ENCODE results near the gene SEC31B.

The SEC31B gene, protein sequence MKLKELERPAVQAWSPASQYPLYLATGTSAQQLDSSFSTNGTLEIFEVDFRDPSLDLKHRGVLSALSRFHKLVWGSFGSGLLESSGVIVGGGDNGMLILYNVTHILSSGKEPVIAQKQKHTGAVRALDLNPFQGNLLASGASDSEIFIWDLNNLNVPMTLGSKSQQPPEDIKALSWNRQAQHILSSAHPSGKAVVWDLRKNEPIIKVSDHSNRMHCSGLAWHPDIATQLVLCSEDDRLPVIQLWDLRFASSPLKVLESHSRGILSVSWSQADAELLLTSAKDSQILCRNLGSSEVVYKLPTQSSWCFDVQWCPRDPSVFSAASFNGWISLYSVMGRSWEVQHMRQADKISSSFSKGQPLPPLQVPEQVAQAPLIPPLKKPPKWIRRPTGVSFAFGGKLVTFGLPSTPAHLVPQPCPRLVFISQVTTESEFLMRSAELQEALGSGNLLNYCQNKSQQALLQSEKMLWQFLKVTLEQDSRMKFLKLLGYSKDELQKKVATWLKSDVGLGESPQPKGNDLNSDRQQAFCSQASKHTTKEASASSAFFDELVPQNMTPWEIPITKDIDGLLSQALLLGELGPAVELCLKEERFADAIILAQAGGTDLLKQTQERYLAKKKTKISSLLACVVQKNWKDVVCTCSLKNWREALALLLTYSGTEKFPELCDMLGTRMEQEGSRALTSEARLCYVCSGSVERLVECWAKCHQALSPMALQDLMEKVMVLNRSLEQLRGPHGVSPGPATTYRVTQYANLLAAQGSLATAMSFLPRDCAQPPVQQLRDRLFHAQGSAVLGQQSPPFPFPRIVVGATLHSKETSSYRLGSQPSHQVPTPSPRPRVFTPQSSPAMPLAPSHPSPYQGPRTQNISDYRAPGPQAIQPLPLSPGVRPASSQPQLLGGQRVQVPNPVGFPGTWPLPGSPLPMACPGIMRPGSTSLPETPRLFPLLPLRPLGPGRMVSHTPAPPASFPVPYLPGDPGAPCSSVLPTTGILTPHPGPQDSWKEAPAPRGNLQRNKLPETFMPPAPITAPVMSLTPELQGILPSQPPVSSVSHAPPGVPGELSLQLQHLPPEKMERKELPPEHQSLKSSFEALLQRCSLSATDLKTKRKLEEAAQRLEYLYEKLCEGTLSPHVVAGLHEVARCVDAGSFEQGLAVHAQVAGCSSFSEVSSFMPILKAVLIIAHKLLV

DNA sequence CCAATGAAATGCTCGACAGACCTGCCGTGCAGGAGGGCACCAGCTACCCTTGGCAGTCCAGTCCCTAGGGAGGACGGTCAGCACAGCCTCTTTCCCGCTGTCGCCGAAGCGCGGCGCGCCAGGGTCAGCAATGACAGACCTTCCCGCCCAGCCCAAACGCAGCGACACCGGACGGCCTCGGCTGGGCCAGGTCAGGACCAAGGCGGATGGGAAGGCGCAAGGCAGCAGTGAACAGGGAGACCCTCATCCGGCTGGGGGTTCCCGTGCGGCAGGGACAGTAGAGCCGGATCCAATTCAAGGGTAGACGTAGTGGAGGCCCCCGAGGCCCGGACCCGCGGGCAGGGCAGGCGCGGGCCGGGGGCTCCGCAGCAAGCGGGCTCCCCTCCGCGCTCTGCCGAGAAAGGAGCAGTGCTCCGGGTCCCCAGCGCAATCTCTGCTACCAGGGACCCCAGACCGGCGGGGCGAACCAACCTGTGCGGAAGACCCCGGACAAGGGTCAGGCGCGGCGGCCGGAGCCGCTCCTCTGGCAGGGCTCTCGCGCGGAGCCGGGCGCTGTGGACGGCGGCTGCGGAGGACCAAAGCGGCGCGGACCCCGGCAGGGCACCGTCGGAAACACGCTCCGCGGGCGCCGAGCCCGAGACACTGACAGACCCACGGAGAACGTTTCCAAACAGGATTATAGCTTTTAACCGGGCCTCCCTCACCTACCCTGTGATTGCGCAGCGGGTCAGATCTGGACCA, at the start of gene SEC31B:
SEC31B (minus strand) TSS at position 551 of the 741 bp plus-strand sequence. CDS start 2,909 bp downstream, outside the sequence.
- no peak for DNase-seq

DNA sequence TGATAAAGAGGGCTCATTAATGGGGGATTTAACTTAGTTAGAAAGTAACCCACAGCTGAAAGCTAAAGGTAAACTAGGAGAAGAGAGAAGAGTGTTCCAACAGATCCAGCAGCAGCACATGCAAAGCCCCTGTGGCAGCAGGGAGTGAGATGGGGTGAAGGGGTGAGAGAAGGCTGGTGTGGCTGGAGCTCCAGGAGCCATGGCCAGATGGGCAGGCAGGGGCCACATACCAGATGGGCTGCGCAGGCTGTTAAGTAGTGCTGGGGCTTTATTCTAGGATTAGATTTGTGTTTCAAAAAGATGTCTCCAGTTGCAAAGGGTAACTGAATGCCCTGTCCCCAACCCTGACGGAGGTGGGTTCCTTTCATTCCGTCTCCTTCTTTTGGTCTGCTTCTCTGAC, 49.3 kb upstream of the SEC31B start:
- DNase-seq = no peak

DNA sequence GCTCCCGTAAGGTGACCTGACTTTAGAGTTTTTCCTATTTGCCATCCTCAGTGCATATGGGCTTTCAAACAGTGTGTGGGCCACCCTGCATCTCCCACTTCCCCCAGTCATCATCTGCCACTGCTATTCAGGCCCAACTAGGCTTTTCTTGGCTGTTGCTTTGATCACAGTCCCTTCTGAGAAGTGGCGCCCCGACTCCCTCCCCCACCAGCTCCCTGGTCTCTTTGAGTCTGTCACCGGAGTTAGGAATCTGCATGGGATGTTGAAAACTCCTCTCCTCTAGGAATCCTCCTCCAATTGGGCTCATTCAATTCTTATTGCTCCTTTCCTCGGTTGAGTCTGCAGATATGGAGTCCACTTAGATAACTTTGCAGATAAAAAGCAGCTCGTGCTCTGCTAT, 48.2 kb upstream of the SEC31B start:
- no peak for DNase-seq

DNA sequence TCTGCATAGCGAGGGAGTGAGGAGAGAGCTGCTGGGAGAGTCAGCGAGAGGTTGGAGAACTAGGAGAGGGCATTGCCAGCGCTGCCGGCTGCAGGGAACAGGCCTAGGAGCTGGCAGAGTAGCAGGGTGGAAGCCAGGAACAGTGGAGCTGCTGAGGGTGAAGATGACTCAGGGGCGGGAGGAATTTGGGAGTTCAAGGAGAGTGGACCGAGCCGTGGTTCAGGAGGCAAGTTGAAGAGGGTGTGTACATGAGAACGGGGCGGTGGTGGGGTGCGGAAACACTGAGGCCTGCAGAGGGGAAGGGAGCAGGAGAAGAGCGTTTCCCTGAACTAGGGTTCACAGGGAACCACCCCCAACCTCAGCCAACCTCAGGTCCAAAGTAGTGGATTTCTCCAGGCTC, 47.6 kb upstream of the SEC31B start:
- DNase-seq = no peak

DNA sequence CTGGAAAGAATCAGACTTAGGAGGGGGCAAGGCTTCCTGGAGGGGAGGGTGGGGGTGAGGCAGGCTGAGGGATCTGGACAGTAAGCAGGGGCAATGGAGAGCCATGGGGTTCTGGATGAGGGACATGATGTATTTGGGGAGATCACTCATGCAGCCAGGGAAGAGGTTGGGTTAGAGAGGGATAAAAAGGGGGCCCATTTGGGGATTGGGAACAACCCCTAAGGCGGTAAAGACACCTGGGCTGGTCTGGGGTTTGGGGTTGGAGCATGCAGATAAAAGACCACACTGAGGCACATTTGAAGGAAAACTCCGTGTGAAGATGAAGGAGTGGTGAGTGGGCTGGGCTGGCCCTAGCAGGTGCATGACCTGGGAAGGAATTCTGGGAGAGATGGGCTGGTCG, 46.9 kb upstream of the SEC31B start:
- no peak for DNase-seq

DNA sequence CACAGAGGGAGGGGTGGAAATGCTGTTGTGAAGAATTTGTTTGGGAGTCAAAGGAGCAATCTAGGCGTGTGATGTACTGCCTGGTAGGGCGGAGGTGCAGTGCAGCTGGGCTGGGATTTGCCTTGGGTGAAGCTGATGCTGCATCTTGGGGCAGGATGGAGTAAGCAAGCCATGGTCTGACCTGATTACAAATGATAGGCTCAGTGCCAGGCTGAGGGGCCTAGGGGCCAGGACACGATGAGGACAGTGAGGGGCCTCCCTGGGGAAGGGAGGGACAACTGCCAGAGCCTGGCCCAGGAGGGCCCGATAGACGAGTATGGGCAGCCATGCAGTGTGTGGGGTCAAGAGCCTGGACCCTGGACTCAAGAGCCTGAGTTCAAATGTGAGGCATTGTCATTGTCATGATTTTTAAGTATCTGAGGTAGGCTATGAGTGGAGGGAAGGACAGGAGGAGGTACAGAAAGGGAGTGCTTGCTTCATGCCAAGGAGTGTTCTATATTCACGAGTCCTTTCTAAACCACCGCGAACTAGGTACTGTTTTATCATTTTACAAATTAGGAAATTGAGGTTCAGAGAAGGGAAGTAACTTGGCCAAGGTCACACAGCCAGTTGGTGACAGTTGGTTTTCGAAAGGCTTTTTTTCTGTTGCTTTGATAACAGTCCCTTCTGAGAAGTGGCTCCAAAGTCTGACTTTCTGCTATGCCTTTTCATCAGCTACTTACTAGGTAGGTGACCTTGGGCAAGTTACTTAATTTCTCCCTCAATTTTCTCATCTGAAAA, 45.7 kb upstream of the SEC31B start:
- no peak for DNase-seq

DNA sequence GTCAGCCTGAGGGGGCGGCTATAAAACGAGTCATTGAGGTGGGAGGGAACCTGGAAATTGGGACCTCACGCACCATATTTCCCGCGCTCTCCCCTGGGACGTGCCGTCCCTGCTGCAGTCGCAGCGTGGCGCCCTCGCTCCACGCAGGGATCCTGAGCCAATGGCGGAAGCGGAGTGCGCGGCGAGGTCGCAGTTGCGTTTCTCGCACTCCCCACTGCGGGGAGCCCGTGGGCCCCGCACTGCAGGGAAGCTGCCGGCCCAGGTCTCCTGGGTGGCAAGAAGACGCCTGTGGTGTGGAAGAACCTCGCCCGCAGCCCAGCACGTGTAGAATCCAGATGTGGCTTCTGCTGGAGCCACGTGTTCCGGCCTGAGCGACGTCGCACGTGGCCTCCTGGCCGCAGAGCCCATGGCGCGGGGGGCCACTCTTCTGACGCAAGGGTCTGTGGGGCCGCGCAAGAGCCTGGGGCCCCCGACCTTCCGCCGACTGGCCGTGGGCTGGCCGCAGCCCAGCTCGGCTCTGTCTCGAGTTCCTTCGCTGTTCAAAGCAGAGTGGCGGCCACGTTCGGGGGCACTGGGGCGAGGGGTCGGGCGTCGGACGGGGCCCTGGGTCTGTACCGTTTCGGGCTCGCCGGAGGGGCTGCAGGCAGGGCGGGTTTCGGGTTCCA, 42.5 kb upstream of the SEC31B start:
- DNase-seq = peak; percentile 74

DNA sequence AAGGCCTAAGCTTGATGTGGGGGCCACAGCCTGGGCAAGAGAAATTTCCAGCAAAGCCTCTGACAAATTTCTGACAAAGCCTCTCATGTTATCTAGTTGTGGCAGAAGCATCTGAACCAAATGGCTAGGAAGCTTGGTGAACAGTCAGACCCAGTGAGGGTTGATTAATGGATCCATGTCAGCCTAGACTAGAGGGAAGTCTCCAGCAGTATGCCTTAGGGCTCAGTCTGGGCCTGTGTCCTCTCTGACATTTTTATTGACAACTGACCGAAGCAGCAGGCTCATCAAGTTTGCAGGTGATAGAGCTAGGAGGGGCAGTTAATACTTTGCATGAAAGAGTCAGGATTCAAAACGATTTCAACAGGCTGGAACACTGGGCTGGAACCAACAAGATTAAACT, 41.3 kb upstream of the SEC31B start:
- DNase-seq = no peak

DNA sequence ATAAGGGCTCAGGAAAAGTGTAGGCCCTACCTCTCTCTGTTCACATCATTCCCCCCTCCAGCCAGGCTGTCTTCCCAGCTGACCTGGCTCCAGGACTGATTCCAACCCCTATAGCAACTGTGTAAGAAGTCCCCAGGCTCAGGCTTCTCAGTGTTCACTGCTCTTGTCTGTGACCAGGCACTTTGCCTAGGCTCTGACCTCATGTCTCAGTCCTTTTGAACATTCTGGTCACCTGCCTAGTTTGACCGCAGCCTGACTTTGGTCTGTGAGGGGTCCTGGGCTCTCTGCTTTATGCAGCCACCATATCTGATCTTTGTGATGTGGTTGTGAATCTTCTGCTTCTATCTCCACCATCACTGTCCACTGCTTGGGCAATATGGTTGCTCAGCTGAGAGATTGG, 40.6 kb upstream of the SEC31B start:
- DNase-seq = no peak

DNA sequence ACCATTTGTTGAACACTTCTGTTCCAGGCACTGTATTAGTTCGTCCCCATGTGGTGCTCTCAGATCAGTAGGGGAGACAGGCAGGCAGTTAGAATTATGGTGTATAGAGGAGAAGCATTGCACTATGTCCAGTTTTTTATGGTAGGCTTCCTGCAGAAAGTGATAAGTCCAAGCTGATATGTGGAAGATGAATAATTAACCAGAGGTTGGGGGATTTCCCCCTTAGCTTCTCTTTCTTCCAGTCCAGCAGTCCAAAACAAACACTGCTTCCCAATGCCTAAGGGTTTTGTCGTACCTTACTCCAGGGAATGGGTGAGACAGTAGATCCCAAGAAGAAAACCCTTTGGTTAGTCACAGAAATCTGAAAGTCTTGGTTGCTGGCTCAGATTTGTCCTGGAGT, 35.2 kb upstream of the SEC31B start:
- no peak for DNase-seq

DNA sequence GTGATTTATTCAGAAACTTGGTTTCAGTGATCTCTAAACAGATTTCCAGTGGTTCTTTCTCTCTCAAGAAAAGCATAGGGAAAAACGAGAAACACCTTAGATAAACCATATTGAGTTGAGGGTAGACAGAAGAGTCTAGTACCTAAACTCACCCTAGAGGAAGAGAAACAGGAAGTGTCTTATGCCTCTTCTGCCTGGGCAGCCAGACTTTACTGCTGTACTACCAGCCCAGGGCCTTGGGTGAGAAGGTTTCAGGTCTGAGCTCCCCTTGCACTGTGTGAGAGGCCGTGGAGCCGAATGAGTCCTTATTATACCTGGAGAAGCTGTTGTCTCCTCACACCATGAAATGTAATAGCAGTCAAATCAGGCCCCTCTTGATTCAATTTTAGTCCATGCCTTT, 34.3 kb upstream of the SEC31B start:
- DNase-seq = no peak

DNA sequence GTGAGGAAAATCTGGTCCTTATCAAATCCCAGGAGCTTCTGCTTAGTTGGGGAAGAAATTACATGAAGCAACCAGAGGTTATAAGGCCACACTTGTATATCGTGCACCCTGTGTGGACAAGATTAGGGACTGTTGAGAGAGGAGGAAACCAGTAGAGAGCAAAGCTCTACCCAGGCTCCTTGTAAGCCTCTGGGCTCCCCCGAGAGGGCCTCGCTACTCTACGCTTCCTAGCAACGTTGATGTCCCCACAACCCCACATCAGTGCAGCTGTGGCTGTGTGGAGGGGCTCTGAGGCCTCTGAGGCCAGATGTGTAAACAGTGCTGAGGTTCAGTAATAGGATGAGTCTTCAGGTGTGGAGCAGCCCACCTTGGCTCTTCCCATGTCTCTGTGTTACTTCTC, 32.1 kb upstream of the SEC31B start:
- no peak for DNase-seq

DNA sequence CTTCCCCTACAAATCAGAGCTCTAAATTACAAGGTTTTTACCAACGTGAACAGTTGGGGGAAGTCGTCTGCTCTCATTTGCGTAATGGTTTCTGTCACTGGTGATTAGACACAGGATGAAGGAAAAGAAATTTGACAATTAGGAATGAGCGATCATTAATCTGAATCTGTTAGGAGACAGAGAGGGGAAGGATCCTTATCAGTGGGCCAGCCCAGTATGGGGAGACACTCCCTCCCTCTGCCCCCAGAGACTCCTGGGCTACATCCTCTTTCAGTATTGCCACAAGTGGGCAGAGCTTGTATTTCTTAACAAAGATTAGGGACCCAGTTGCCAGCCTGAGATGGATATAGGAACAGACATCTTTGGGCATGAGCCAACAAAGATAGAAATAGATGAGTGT, 31.5 kb upstream of the SEC31B start:
- DNase-seq = no peak

DNA sequence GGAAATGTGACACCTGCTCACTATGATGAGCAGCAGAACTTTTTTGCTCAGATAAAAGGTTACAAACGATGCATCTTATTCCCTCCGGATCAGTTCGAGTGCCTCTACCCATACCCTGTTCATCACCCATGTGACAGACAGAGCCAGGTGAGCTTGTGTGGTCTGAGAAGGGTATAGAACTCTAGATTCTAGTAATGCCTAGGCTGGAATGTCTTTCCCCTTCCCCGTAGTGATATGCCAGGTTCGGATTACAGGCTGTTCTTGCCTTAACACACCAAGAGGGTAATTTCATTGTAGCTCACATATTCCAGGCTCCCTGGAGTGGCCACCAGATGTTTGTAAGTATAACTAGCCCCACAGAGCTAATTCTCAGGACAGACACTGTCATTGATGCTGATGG, 25.3 kb upstream of the SEC31B start:
- DNase-seq = no peak

DNA sequence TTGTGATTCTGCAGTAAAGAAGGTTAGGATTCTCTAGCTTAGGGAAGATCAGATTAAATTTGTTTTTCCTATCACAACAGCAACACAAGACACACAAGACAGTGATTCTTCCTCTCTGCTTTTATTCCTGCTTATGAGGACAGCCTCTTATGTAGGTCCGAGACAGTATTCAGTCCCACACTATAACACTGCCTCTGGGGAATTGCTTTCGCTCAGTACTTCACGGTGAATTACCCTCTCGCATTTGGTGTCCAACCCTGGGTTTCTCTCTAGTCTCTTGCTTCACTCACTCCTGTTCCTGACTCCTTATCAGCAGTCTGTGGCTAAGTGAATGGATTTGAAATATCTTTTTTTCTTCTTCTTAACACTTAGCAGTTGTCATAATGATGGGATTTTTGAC, 17.8 kb upstream of the SEC31B start:
- DNase-seq = no peak

DNA sequence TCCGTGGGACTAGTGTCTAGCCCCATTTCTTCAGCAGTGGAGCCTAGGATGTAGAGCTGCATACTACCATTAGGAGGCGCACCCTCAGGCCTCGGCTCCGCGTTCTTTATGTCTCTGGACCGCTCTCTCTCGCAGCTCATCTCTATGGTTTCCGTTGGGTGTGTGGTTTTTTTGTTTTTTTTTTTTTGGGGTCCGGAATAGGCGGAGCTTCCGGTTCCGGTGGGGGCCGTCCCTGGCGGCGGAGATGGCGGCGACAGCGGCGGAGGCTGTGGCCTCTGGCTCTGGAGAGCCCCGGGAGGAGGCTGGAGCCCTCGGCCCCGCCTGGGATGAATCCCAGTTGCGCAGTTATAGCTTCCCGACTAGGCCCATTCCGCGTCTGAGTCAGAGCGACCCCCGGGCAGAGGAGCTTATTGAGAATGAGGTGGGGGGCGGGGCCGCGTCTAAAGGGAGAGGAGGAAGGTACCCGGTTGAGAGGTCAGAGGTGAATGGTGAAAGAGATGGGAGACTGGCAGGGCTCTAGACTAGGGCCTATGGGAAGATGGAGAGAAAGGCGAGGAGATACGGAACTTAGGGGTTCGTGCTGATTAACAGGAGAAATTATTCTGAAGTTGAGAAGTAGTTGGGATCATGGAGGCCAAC, 16.2 kb upstream of the SEC31B start, which contains the start of gene HIF1AN:
HIF1AN (plus strand) TSS at position 229 of the 639 bp plus-strand sequence; CDS start at position 245, 16 bp downstream.
- DNase-seq = peak; percentile 78

DNA sequence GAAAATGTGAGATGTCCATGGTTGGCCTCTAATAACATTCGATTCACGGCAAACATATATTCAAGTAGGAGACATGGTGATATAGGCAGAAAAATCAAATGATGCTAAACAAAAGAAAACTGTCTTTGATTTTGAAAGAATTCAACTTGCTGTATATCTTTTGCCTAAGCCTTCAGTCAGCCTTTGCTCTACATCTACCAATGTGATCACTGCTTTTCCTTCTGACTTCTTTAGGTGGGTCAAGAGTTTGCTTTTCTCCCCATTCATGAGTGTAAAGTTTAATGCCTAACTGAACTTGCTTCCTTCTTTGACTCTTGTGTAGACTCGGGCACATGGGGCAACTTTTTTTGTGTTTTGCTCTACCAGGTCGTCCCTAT, 15.7 kb upstream of the SEC31B start:
- no peak for DNase-seq

DNA sequence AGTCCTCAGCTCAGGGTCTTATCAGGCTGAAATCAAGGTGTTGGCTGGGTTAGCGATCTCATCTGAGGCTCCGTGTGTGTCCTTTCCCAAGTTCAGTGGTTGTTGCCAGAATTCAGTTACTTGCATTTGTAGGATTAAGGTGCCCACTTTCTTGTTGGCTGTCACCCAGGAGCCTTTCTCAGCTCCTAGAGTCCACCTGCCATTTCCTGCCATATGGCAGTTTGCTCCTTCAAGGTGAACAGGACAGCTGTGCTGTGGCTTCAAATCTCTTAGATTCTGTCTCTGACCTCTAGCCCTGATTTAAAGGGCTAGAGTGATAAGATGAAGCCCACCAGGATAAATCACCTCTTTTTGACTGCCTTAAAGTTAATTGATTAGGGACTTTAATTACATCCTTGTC, 15.1 kb upstream of the SEC31B start:
- DNase-seq = no peak

DNA sequence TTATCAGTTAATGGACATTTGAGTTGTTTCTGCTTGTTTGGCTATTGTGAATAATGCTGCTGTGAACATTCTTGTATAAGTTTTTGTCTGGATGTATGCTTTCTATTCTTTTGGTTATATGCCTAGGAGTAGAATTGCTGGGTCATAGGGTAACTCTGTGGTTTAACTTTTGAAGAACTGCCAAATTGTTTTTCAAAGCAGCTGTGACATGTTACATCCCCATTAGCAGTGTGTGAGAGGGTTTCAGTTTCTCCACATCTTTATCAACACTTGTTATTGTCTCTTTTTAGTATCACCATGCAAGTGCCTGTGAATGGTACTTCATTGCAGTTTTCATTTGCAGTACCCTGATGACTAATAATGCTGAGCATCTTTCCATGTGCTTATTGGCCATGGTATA, 12.1 kb upstream of the SEC31B start:
- no peak for DNase-seq

DNA sequence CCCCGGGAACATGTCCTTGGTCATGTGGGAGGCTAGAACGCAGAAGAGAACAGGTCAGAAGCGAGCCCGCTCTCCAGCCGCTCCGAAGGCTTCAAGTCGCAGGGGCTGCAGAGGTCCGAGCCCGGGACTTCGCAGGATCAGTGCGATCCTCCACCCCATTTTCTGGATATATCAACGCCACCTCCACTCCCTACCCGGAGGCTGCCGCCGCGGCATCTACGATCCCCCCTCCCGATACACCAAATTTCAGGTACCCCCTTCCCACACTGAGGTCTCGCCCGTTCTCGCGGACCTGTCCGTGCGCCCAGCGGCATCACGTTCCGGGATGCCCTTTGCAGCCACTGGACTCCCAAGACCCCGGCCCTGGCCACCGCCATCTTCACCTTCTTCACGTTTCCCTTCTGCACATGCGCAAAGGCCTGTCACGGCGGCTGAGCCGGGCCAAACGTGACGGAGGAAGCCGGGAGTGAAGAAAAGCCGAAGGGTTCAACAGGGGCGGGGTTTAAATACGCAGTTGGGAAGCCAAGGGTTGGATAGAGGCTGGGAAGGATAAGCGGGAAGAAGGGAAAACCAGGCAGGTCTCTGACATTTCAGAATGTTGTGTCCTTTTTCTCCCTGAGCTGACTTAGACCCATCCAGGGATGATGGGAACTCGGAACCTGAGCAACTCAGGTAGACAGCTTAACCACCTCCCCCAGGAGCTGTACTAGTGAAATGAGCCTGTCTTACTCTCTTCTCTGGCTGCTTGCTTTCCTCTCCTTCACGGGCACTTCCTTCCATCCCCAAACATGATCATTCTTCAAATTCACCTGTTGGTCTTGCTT, 10.0 kb upstream of the SEC31B start, which contains the start of gene NDUFB8:
NDUFB8 (minus strand) TSS at position 397 of the 824 bp plus-strand sequence; CDS start at position 377, 20 bp downstream.
- DNase-seq = peak; percentile 83
